C4-2B (cell line): Measurements from ENCODE around the gene STAB2.

ENCODE experiments used
- ZFX ChIP-seq: fragments of 450-650 bp; IDR thresholded peaks from 2 replicates; pipeline ENCODE4 v1.6.1; 2017
- TF ChIP-seq, protein P1 (sequence below): fragments of 450-650 bp; conservative IDR thresholded peaks from 2 replicates; pipeline ENCODE4 v1.5.1; 2017; ENCODE audit warnings: mild to moderate bottlenecking

- TF ChIP-seq, protein P1, sequence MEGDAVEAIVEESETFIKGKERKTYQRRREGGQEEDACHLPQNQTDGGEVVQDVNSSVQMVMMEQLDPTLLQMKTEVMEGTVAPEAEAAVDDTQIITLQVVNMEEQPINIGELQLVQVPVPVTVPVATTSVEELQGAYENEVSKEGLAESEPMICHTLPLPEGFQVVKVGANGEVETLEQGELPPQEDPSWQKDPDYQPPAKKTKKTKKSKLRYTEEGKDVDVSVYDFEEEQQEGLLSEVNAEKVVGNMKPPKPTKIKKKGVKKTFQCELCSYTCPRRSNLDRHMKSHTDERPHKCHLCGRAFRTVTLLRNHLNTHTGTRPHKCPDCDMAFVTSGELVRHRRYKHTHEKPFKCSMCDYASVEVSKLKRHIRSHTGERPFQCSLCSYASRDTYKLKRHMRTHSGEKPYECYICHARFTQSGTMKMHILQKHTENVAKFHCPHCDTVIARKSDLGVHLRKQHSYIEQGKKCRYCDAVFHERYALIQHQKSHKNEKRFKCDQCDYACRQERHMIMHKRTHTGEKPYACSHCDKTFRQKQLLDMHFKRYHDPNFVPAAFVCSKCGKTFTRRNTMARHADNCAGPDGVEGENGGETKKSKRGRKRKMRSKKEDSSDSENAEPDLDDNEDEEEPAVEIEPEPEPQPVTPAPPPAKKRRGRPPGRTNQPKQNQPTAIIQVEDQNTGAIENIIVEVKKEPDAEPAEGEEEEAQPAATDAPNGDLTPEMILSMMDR = no peak
- no peak for TF ChIP-seq ZFX
Measured at GRCh38 chr12:103755425-103755824, 168.4 kb downstream of the STAB2 start.
